Activated CD4-positive, alpha-beta memory T cell treated with anti-CD3 and anti-CD28 coated beads for 36 hours (primary cell): ENCODE results near the gene CFAP298. TPM values are rescaled to one million over a fixed set of nuclear protein-coding genes. Genes with fewer than 3 reads are reported as not detected.

ENCODE experiments used
- CTCF ChIA-PET: fragments of 350-600 bp; sonication (Branson Sonifier 250); formaldehyde crosslinking; loops from one replicate; lab custom pipeline; 2021; ENCODE audit warnings: antibody characterized with exemption, inconsistent platforms; lab: Charles Lee
- POLR2A ChIA-PET: fragments of 350-600 bp; sonication (Branson Sonifier 250); formaldehyde crosslinking; loops from one replicate; lab custom pipeline; 2021; ENCODE audit warnings: antibody characterized with exemption; lab: Charles Lee
- DNase-seq: peaks from one replicate; pipeline ENCODE4 v3.0.0-alpha.2; 2020
- H3K27ac Mint-ChIP-seq: one replicate; pipeline ENCODE4 v1.8.0; 2021; ENCODE audit warnings: mixed read lengths
- H3K27me3 Mint-ChIP-seq: one replicate; pipeline ENCODE4 v1.8.0; 2021; ENCODE audit warnings: mixed read lengths
- H3K36me3 Mint-ChIP-seq: one replicate; pipeline ENCODE4 v1.8.0; 2021; ENCODE audit warnings: mixed read lengths
- H3K4me1 Mint-ChIP-seq: one replicate; pipeline ENCODE4 v1.8.0; 2021; ENCODE audit warnings: low read depth, mixed read lengths
- H3K4me3 Mint-ChIP-seq: one replicate; pipeline ENCODE4 v1.8.0; 2021; ENCODE audit warnings: mild to moderate bottlenecking, mixed read lengths
- H3K9me3 Mint-ChIP-seq: one replicate; pipeline ENCODE4 v1.8.0; 2021; ENCODE audit warnings: mixed read lengths
- intact Hi-C: fragments of 100-400 bp; cut with micrococcal nuclease; formaldehyde crosslinking; loops from one replicate; pipeline ENCODE4 v1.15.1; 2023
- total RNA-seq, 2 experiments: library from RNA; stranded (reverse); gene quantifications; one replicate each; pipeline ENCODE4 v1.2.3, GENCODE V29; 2021

CFAP298 gene
- total RNA-seq, 2 experiments from 2014 or later: 39.4 to 41.8 TPM

GRCh38 chr21:32597205-32597604 lies 15.0 kb downstream of the CFAP298 start:
- peaks cover 19% of the 10 kb centered on the region for H3K36me3 Mint-ChIP-seq
- ChIA-PET CTCF (interaction anchor here (5.7 kb wide), 1 partner anchor 195 kb away, joined by 110 read pairs; no protein-coding TSS in a partner anchor), POLR2A (no interaction called here)
- H3K4me3 Mint-ChIP-seq: no peak overlapping the region
- peaks cover 2% of the 10 kb centered on the region for H3K4me1 Mint-ChIP-seq
- H3K9me3 Mint-ChIP-seq: no peaks in the 10 kb centered on the region
- no peak overlapping the region for H3K27ac Mint-ChIP-seq
- no peaks in the 10 kb centered on the region for H3K27me3 Mint-ChIP-seq
- DNase-seq: no peak
- intact Hi-C loops: no loop called here

- Mint-ChIP-seq H3K27ac (no peak overlapping the region), H3K27me3 (no peaks in the 10 kb centered on the region), H3K36me3 (peaks cover 14% of the 10 kb centered on the region), H3K4me3 (no peak overlapping the region), H3K9me3 (no peaks in the 10 kb centered on the region), H3K4me1 (peaks cover 2% of the 10 kb centered on the region)
- POLR2A ChIA-PET: no interaction called here
- CTCF ChIA-PET: no interaction called here
- intact Hi-C loops: no loop called here
- DNase-seq: no peak
These were observed 16.7 kb downstream of the CFAP298 start for GRCh38 chr21:32595431-32595830.

GRCh38 chr21:32593690-32594089 lies 18.5 kb downstream of the CFAP298 start:
- H3K4me1 Mint-ChIP-seq: peaks cover 2% of the 10 kb centered on the region
- intact Hi-C loops: no loop called here
- CTCF ChIA-PET: no interaction called here
- no peak overlapping the region for H3K27ac Mint-ChIP-seq
- DNase-seq: no peak
- POLR2A ChIA-PET: no interaction called here
- H3K36me3 Mint-ChIP-seq: no peaks in the 10 kb centered on the region
- H3K4me3 Mint-ChIP-seq: no peak overlapping the region
- no peaks in the 10 kb centered on the region for H3K9me3 Mint-ChIP-seq
- H3K27me3 Mint-ChIP-seq: no peaks in the 10 kb centered on the region

GRCh38 chr21:32592929-32593502 lies 19.2 kb downstream of the CFAP298 start:
- H3K4me1 Mint-ChIP-seq: peaks cover 2% of the 10 kb centered on the region
- H3K27ac Mint-ChIP-seq: no peak overlapping the region
- no peaks in the 10 kb centered on the region for H3K9me3 Mint-ChIP-seq
- no peak for DNase-seq
- no peaks in the 10 kb centered on the region for H3K27me3 Mint-ChIP-seq
- ChIA-PET POLR2A (no interaction called here), CTCF (no interaction called here)
- no peaks in the 10 kb centered on the region for H3K36me3 Mint-ChIP-seq
- intact Hi-C loops: no loop called here
- no peak overlapping the region for H3K4me3 Mint-ChIP-seq

GRCh38 chr21:32590130-32590529 lies 22.0 kb downstream of the CFAP298 start:
- intact Hi-C loops: no loop called here
- no peaks in the 10 kb centered on the region for H3K9me3 Mint-ChIP-seq
- ChIA-PET POLR2A (no interaction called here), CTCF (interaction anchor here (4.6 kb wide), 1 partner anchor 11 kb away, joined by 20 read pairs; no protein-coding TSS in a partner anchor)
- DNase-seq: no peak
- no peak overlapping the region for H3K4me3 Mint-ChIP-seq
- no peaks in the 10 kb centered on the region for H3K4me1 Mint-ChIP-seq
- no peaks in the 10 kb centered on the region for H3K27me3 Mint-ChIP-seq
- no peaks in the 10 kb centered on the region for H3K36me3 Mint-ChIP-seq
- H3K27ac Mint-ChIP-seq: no peak overlapping the region

GRCh38 chr21:32587651-32588050 lies 24.5 kb downstream of the CFAP298 start:
- intact Hi-C loops: no loop called here
- Mint-ChIP-seq H3K27me3 (no peaks in the 10 kb centered on the region), H3K9me3 (no peaks in the 10 kb centered on the region), H3K4me3 (no peak overlapping the region), H3K36me3 (no peaks in the 10 kb centered on the region), H3K27ac (no peak overlapping the region), H3K4me1 (no peaks in the 10 kb centered on the region)
- no peak for DNase-seq
- ChIA-PET POLR2A (interaction anchor here (0.6 kb wide), 2 partner anchors 25 to 57 kb away, joined by 4 to 5 read pairs; partner anchors contain the start of gene CFAP298), CTCF (interaction anchor here (0.7 to 4.6 kb wide), 3 partner anchors 14 to 381 kb away, joined by 4 to 20 read pairs (median 7); no protein-coding TSS in a partner anchor)

- CTCF ChIA-PET: interaction anchor here (1.5 kb wide), 1 partner anchor 184 kb away, joined by 7 read pairs; no protein-coding TSS in a partner anchor
- no peak overlapping the region for H3K27ac Mint-ChIP-seq
- H3K4me3 Mint-ChIP-seq: no peak overlapping the region
- no peaks in the 10 kb centered on the region for H3K9me3 Mint-ChIP-seq
- no peaks in the 10 kb centered on the region for H3K36me3 Mint-ChIP-seq
- no peaks in the 10 kb centered on the region for H3K4me1 Mint-ChIP-seq
- POLR2A ChIA-PET: no interaction called here
- no peak for DNase-seq
- no peaks in the 10 kb centered on the region for H3K27me3 Mint-ChIP-seq
- intact Hi-C loops: no loop called here
These were observed 25.1 kb downstream of the CFAP298 start for GRCh38 chr21:32587120-32587519.

- no peaks in the 10 kb centered on the region for H3K27me3 Mint-ChIP-seq
- H3K4me3 Mint-ChIP-seq: no peak overlapping the region
- H3K9me3 Mint-ChIP-seq: no peaks in the 10 kb centered on the region
- ChIA-PET POLR2A (no interaction called here), CTCF (no interaction called here)
- H3K36me3 Mint-ChIP-seq: no peaks in the 10 kb centered on the region
- no peaks in the 10 kb centered on the region for H3K4me1 Mint-ChIP-seq
- intact Hi-C loops: no loop called here
- DNase-seq: no peak
- H3K27ac Mint-ChIP-seq: no peak overlapping the region
These were observed 26.2 kb downstream of the CFAP298 start for GRCh38 chr21:32585970-32586369.

- ChIA-PET CTCF (no interaction called here), POLR2A (no interaction called here)
These were observed 27.0 kb downstream of the CFAP298 start, which contains the start of gene TCP10L for GRCh38 chr21:32585042-32585710. Gene TCP10L (minus strand): TSS chr21:32585523. CDS start chr21:32584304, 1,219 bp downstream.

GRCh38 chr21:32584472-32584871 lies 27.7 kb downstream of the CFAP298 start:
- ChIA-PET CTCF (no interaction called here), POLR2A (no interaction called here)
- H3K4me1 Mint-ChIP-seq: no peaks in the 10 kb centered on the region
- DNase-seq: no peak
- intact Hi-C loops: no loop called here
- no peaks in the 10 kb centered on the region for H3K36me3 Mint-ChIP-seq
- no peaks in the 10 kb centered on the region for H3K27me3 Mint-ChIP-seq
- H3K9me3 Mint-ChIP-seq: no peaks in the 10 kb centered on the region
- no peak overlapping the region for H3K27ac Mint-ChIP-seq
- H3K4me3 Mint-ChIP-seq: no peak overlapping the region

More at GRCh38 chr21:32585042-32585710, 27.0 kb downstream of the CFAP298 start, which contains the start of gene TCP10L:
- H3K9me3 Mint-ChIP-seq: no peaks in the 10 kb centered on the region
- H3K27me3 Mint-ChIP-seq: no peaks in the 10 kb centered on the region
- H3K27ac Mint-ChIP-seq: no peak within 1 kb of the TSS
- no peak within 1 kb of the TSS for H3K4me3 Mint-ChIP-seq
- DNase-seq: no peak
- H3K4me1 Mint-ChIP-seq: no peaks in the 10 kb centered on the region
- intact Hi-C loops: no loop called here
- no peaks in the 10 kb centered on the region for H3K36me3 Mint-ChIP-seq

GRCh38 chr21:32581732-32582131 lies 30.4 kb downstream of the CFAP298 start:
- no peaks in the 10 kb centered on the region for H3K9me3 Mint-ChIP-seq
- no peaks in the 10 kb centered on the region for H3K36me3 Mint-ChIP-seq
- no peaks in the 10 kb centered on the region for H3K4me1 Mint-ChIP-seq
- POLR2A ChIA-PET: no interaction called here
- no peak overlapping the region for H3K4me3 Mint-ChIP-seq
- CTCF ChIA-PET: no interaction called here
- H3K27ac Mint-ChIP-seq: no peak overlapping the region
- no peaks in the 10 kb centered on the region for H3K27me3 Mint-ChIP-seq
- intact Hi-C loops: no loop called here
- DNase-seq: no peak

GRCh38 chr21:32580949-32581348 lies 31.2 kb downstream of the CFAP298 start:
- H3K27me3 Mint-ChIP-seq: no peaks in the 10 kb centered on the region
- H3K9me3 Mint-ChIP-seq: no peaks in the 10 kb centered on the region
- H3K36me3 Mint-ChIP-seq: no peaks in the 10 kb centered on the region
- no peak for DNase-seq
- ChIA-PET CTCF (no interaction called here), POLR2A (no interaction called here)
- H3K4me1 Mint-ChIP-seq: no peaks in the 10 kb centered on the region
- H3K27ac Mint-ChIP-seq: no peak overlapping the region
- no peak overlapping the region for H3K4me3 Mint-ChIP-seq
- intact Hi-C loops: no loop called here
